HEK293T (cell line): ENCODE measurements around the gene HM13.

Source experiments
- CTCF ChIA-PET: fragments of 350-600 bp; formaldehyde crosslinking; extraction: SDS; loops from one replicate; lab custom pipeline; 2021; ENCODE audit warnings: antibody characterized with exemption, inconsistent platforms; lab: Yijun Ruan, JAX
- POLR2A ChIA-PET: fragments of 350-600 bp; formaldehyde crosslinking; extraction: SDS; loops from one replicate; lab custom pipeline; 2020; ENCODE audit warnings: antibody characterized with exemption, inconsistent platforms; lab: Yijun Ruan, JAX
- DNase-seq: peaks from one replicate; pipeline ENCODE4 v3.0.0; 2012; ENCODE audit warnings: mixed read lengths; ENCODE audit errors: extremely low spot score
- ARNT ChIP-seq: fragments of 450-650 bp; IDR thresholded peaks from 2 replicates; pipeline ENCODE4 v1.6.1; 2017; ENCODE audit warnings: mild to moderate bottlenecking
- BHLHE40 ChIP-seq: fragments of 450-650 bp; IDR thresholded peaks from 2 replicates; pipeline ENCODE4 v1.6.1; 2016; ENCODE audit warnings: mild to moderate bottlenecking, moderate library complexity, borderline replicate concordance
- CTBP1 ChIP-seq: fragments of 450-650 bp; IDR thresholded peaks from 2 replicates; pipeline ENCODE4 v1.6.1; 2016; ENCODE audit warnings: borderline replicate concordance
- ELF4 ChIP-seq: fragments of 450-650 bp; IDR thresholded peaks from 2 replicates; pipeline ENCODE4 v1.6.1; 2017; ENCODE audit warnings: antibody characterized with exemption
- FOXA1 ChIP-seq: fragments of 450-650 bp; IDR thresholded peaks from 2 replicates; pipeline ENCODE4 v1.6.1; 2016; ENCODE audit warnings: mild to moderate bottlenecking
- FOXK2 ChIP-seq: fragments of 450-650 bp; IDR thresholded peaks from 2 replicates; pipeline ENCODE4 v1.6.1; 2016; ENCODE audit warnings: mild to moderate bottlenecking
- FOXM1 ChIP-seq: fragments of 450-650 bp; IDR thresholded peaks from 2 replicates; pipeline ENCODE4 v1.6.1; 2017; ENCODE audit warnings: mild to moderate bottlenecking, borderline replicate concordance
- HDGF ChIP-seq: fragments of 450-650 bp; IDR thresholded peaks from 2 replicates; pipeline ENCODE4 v1.6.1; 2017; ENCODE audit warnings: antibody characterized with exemption, borderline replicate concordance
- L3MBTL2 ChIP-seq: fragments of 450-650 bp; conservative IDR thresholded peaks from 2 replicates; pipeline ENCODE4 v1.6.1; 2016; ENCODE audit warnings: mild to moderate bottlenecking
- LEF1 ChIP-seq: fragments of 450-650 bp; IDR thresholded peaks from 2 replicates; pipeline ENCODE4 v1.6.1; 2017; ENCODE audit warnings: mild to moderate bottlenecking, borderline replicate concordance
- NFRKB ChIP-seq: fragments of 450-650 bp; IDR thresholded peaks from 2 replicates; pipeline ENCODE4 v1.6.1; 2016; ENCODE audit warnings: mild to moderate bottlenecking, moderate library complexity
- PKNOX1 ChIP-seq: fragments of 450-650 bp; IDR thresholded peaks from 2 replicates; pipeline ENCODE4 v1.6.1; 2016
- SP1 ChIP-seq: fragments of 450-650 bp; IDR thresholded peaks from 2 replicates; pipeline ENCODE4 v1.6.1; 2017
- SUZ12 ChIP-seq: fragments of 450-650 bp; IDR thresholded peaks from 2 replicates; pipeline ENCODE4 v1.6.1; 2016; ENCODE audit warnings: mild to moderate bottlenecking
- TARDBP ChIP-seq: fragments of 450-650 bp; IDR thresholded peaks from 2 replicates; pipeline ENCODE4 v1.6.1; 2016
- ZNF384 ChIP-seq: fragments of 450-650 bp; IDR thresholded peaks from 2 replicates; pipeline ENCODE4 v1.6.1; 2016

The HM13 gene

DNA sequence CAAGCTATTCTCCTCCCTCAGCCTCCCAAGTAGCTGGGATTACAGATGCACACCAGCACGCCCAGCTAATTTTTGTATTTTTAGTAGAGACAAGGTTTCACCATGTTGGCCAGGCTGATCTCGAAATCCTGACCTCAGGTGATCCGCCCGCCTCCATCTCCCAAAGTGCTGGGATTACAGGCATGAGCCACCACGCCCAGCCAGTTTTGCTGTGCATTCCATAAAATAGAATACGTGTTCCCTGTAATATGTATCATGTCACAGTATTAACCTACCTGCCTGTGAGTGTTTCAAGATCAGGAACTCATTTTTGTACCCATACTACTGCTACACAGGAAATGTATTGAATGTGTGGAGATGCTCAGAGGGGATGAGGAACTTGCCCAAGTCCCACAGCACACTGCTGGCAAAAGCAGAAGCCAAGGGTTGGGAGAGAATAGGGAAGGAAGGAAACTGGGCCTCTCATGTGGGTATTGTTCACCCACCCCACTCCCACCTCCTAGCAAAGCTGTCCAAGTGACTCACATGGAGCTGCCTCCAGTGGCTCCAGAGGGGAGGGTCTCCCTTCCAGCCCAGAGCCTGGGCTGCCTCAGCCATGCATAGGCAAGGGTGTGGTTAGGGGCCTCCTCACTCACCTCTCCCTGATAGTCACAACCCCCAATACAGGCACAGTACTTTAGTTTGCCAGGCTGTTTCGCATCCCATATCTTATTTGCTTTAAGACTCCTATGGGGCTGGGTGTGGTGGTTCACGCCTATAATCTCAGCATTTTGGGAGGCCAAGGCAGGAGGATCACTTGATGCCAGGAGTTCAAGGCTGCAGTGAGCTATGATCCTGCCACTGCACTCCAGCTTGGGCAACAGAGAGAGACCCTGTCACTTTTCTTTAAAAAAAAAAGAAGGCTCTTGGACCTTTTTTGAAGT is 9.4 kb downstream of the HM13 start:
- TF ChIP-seq TARDBP (no peak), NFRKB (no peak)
- DNase-seq, result no peak
- POLR2A ChIA-PET, result no interaction called here
- CTCF ChIA-PET, result interaction anchor here (1.1 kb wide), 1 partner anchor 89 kb away, joined by 4 read pairs; no protein-coding TSS in a partner anchor

DNA sequence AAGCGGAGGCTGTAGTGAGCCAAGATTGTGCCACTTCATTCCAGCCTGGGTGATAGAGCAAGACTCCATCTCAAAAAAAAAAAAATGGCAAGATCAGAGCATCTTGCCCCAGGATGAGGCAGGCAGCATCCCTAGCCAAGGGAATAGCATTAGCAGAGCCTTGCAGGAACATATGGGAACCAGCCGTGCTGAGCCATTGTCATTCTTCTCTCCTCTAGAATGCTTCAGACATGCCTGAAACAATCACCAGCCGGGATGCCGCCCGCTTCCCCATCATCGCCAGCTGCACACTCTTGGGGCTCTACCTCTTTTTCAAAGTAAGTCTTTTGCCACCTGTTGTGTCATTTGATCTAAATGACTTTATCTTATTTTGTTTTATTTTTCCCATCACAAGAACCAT is 13.0 kb downstream of the HM13 start:
- CTCF ChIA-PET, result no interaction called here
- DNase-seq, result no peak
- POLR2A ChIA-PET, result no interaction called here
- no peak for TF ChIP-seq CTBP1
- TF ChIP-seq ZNF384, result no peak
- no peak for TF ChIP-seq ELF4

DNA sequence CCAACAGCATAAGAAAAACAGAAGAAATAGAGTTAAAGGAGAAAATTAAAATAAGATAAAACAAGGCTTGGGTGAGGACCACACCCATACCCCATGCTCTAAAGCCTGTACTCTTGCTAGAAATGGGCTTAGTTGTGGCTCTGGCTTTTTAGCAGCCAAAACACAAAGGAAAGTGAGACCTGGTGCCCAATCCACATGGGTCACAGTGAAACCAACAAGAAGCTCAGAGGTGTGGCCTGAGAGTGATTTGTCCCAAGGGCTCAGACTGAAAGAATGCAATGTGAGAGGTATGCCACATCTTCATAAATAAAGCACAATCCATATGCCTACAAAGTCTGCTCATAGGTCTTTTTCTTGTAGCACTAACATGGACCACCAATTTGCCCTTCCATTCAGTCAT is 21.1 kb downstream of the HM13 start:
- TF ChIP-seq FOXM1, result no peak
- no peak for TF ChIP-seq FOXA1
- TF ChIP-seq NFRKB, result no peak
- TF ChIP-seq HDGF, result no peak
- no peak for TF ChIP-seq PKNOX1
- no peak for TF ChIP-seq ZNF384
- TF ChIP-seq CTBP1, result no peak
- TF ChIP-seq FOXK2, result no peak
- TF ChIP-seq SUZ12, result no peak
- no peak for TF ChIP-seq BHLHE40
- no peak for TF ChIP-seq SP1
- TF ChIP-seq LEF1, result no peak
- TF ChIP-seq L3MBTL2, result no peak
- no peak for TF ChIP-seq TARDBP
- no peak for TF ChIP-seq ARNT
- TF ChIP-seq ELF4, result no peak
- POLR2A ChIA-PET, result no interaction called here
- DNase-seq, result no peak
- CTCF ChIA-PET, result no interaction called here

GRCh38 chr20:31536575-31536974 is 22.3 kb downstream of the HM13 start:
- ChIA-PET POLR2A (interaction anchor here (1.2 kb wide), 1 partner anchor 15 kb away, joined by 3 read pairs; no protein-coding TSS in a partner anchor), CTCF (no interaction called here)
- TF ChIP-seq FOXM1, result no peak
- TF ChIP-seq FOXA1, result no peak
- no peak for TF ChIP-seq ELF4
- TF ChIP-seq HDGF, result no peak
- TF ChIP-seq ARNT, result no peak
- no peak for TF ChIP-seq ZNF384
- TF ChIP-seq LEF1, result no peak
- TF ChIP-seq BHLHE40, result no peak
- TF ChIP-seq SP1, result no peak
- no peak for TF ChIP-seq SUZ12
- TF ChIP-seq TARDBP, result no peak
- TF ChIP-seq L3MBTL2, result no peak
- TF ChIP-seq CTBP1, result no peak
- no peak for TF ChIP-seq PKNOX1
- no peak for DNase-seq

- TF ChIP-seq ELF4, result no peak
- TF ChIP-seq ZNF384, result no peak
- no peak for TF ChIP-seq TARDBP
- TF ChIP-seq HDGF, result no peak
- TF ChIP-seq FOXK2, result no peak
- no peak for TF ChIP-seq FOXM1
- TF ChIP-seq PKNOX1, result no peak
- TF ChIP-seq CTBP1, result no peak
- TF ChIP-seq ARNT, result no peak
- TF ChIP-seq BHLHE40, result no peak
- TF ChIP-seq L3MBTL2, result no peak
- no peak for TF ChIP-seq SP1
- no peak for TF ChIP-seq NFRKB
- no peak for TF ChIP-seq SUZ12
- TF ChIP-seq LEF1, result no peak
- no peak for TF ChIP-seq FOXA1
- DNase-seq, result no peak
- POLR2A ChIA-PET, result interaction anchor here (1.2 to 1.6 kb wide), 2 partner anchors 10 to 14 kb away, joined by 3 read pairs; a partner anchor contains a TSS
- CTCF ChIA-PET, result no interaction called here
Measured at GRCh38 chr20:31537116-31537871, 23.1 kb downstream of the HM13 start.

DNA sequence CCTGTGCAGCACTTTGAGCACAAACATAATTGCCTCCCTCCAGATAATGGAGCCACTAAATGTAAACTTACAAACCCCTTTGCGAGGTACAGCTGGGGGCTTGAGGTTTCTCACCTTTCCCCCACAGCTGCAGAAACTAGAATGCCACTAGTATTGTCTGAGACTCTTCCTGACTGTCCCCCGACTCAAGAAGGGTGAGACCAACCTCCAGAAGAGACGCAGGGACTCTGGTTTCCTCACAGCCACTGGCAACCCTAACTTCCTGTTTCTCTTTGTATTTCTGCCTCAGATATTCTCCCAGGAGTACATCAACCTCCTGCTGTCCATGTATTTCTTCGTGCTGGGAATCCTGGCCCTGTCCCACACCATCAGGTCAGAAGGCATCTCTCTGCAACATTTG is 23.6 kb downstream of the HM13 start:
- DNase-seq, result no peak
- ChIA-PET POLR2A (interaction anchor here (1.6 kb wide), 1 partner anchor 9 kb away, joined by 3 read pairs; a partner anchor contains a TSS), CTCF (no interaction called here)
- TF ChIP-seq SP1, result no peak
- no peak for TF ChIP-seq FOXA1
- TF ChIP-seq LEF1, result no peak
- TF ChIP-seq PKNOX1, result no peak
- TF ChIP-seq TARDBP, result no peak
- TF ChIP-seq SUZ12, result no peak
- no peak for TF ChIP-seq HDGF
- no peak for TF ChIP-seq FOXM1
